K562 (cell line): Measurements from ENCODE around the gene MMP17.

ENCODE experiments used
- ESRRA ChIP-seq: fragments of 450-650 bp; IDR thresholded peaks from 2 replicates; pipeline ENCODE4 v1.6.1; 2014; ENCODE audit warnings: low read depth, mild to moderate bottlenecking, moderate library complexity, borderline replicate concordance
- GATAD2B ChIP-seq: fragments of 450-650 bp; IDR thresholded peaks from 2 replicates; pipeline ENCODE4 v1.6.1; 2017; ENCODE audit warnings: mild to moderate bottlenecking, borderline replicate concordance
- LARP7 ChIP-seq: fragments of 450-650 bp; IDR thresholded peaks from 2 replicates; pipeline ENCODE4 v1.6.1; 2016
- PHF20 ChIP-seq: fragments of 450-650 bp; IDR thresholded peaks from 2 replicates; pipeline ENCODE4 v1.6.1; 2018; ENCODE audit not compliant: partially characterized antibody
- SMARCE1 ChIP-seq: fragments of 450-650 bp; IDR thresholded peaks from 2 replicates; pipeline ENCODE4 v1.7.1; 2016; ENCODE audit warnings: mild to moderate bottlenecking
- TF ChIP-seq, protein P1 (sequence below): sonication (generic); formaldehyde crosslinking; IDR thresholded peaks from 2 replicates; pipeline ENCODE4 v1.8.1; 2023; ENCODE audit warnings: mild to moderate bottlenecking, missing genetic modification reagents
- TF ChIP-seq, protein P2 (sequence below): fragments of 450-650 bp; IDR thresholded peaks from 2 replicates; pipeline ENCODE4 v1.6.1; 2016

DNA sequence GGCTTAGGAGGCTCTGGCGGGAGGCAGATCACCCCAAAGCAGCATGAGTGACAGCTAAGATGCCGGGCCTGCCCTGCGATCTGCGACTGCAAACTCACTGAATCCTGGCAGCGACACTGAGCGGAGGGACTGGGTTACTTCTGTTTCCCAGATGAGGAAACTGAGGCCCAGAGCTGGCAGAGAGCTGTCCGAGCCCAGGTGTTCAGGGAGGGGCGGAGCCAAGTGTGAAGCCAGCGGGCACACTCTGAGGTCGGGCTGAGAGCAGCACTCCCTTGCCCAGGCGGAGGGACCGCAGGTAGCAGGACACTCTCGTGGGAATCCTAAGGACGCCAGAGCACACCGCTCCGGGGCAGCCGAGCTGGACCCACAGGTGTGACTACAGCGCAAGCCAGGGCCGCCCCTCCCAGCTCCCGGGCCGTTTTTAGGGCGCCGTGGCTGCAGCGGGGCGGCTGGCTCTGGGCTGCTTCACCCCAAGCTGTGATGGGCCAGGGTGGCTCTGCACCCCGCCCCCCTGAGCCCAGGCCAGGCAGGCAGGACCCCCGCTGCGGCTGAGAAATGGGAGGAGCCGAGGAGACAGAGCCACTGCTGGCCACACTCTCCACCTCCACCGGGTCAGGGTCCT lies 27.4 kb downstream of the MMP17 start:
- TF ChIP-seq GATAD2B: no peak
- TF ChIP-seq SMARCE1: no peak
- TF ChIP-seq ESRRA: no peak
- no peak for TF ChIP-seq LARP7
- TF ChIP-seq, protein P1, sequence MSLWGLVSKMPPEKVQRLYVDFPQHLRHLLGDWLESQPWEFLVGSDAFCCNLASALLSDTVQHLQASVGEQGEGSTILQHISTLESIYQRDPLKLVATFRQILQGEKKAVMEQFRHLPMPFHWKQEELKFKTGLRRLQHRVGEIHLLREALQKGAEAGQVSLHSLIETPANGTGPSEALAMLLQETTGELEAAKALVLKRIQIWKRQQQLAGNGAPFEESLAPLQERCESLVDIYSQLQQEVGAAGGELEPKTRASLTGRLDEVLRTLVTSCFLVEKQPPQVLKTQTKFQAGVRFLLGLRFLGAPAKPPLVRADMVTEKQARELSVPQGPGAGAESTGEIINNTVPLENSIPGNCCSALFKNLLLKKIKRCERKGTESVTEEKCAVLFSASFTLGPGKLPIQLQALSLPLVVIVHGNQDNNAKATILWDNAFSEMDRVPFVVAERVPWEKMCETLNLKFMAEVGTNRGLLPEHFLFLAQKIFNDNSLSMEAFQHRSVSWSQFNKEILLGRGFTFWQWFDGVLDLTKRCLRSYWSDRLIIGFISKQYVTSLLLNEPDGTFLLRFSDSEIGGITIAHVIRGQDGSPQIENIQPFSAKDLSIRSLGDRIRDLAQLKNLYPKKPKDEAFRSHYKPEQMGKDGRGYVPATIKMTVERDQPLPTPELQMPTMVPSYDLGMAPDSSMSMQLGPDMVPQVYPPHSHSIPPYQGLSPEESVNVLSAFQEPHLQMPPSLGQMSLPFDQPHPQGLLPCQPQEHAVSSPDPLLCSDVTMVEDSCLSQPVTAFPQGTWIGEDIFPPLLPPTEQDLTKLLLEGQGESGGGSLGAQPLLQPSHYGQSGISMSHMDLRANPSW (CRISPR knock-in tag): no peak
- TF ChIP-seq, protein P2, sequence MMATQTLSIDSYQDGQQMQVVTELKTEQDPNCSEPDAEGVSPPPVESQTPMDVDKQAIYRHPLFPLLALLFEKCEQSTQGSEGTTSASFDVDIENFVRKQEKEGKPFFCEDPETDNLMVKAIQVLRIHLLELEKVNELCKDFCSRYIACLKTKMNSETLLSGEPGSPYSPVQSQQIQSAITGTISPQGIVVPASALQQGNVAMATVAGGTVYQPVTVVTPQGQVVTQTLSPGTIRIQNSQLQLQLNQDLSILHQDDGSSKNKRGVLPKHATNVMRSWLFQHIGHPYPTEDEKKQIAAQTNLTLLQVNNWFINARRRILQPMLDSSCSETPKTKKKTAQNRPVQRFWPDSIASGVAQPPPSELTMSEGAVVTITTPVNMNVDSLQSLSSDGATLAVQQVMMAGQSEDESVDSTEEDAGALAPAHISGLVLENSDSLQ: peak; percentile 57; the same call in 1 of the 2 replicates
- TF ChIP-seq PHF20: no peak
